KMS-11 (cell line): ENCODE results near the gene RTN3.
"Not testable (repeated sequence)": the region's sequence is repeated elsewhere in the genome, so short reads cannot be mapped to it uniquely, and the experiment has no call there.

Experiments used
- H2AFZ ChIP-seq: fragments of 200-600 bp; sonication (generic); 2 replicates; pipeline ENCODE4 v1.6.1; 2016; ENCODE audit warnings: antibody characterized with exemption, mixed run types, low read depth
- H3K27ac ChIP-seq: fragments of 200-600 bp; sonication (generic); 2 replicates; pipeline ENCODE4 v1.6.1; 2016; ENCODE audit warnings: mild to moderate bottlenecking, mixed run types
- H3K27me3 ChIP-seq: fragments of 200-600 bp; sonication (generic); 2 replicates; pipeline ENCODE4 v1.6.1; 2017; ENCODE audit warnings: mild to moderate bottlenecking, low read depth, mixed run types, moderate library complexity; ENCODE audit not compliant: insufficient read depth
- H3K36me3 ChIP-seq: fragments of 200-600 bp; sonication (generic); 2 replicates; pipeline ENCODE4 v1.6.1; 2017; ENCODE audit warnings: mild to moderate bottlenecking, mixed run types; ENCODE audit not compliant: insufficient read depth
- H3K4me1 ChIP-seq: fragments of 200-600 bp; sonication (generic); 2 replicates; pipeline ENCODE4 v1.6.1; 2016; ENCODE audit warnings: mild to moderate bottlenecking, low read depth, mixed run types; ENCODE audit not compliant: poor library complexity, severe bottlenecking
- H3K4me2 ChIP-seq: fragments of 200-600 bp; sonication (generic); 2 replicates; pipeline ENCODE4 v1.7.0; 2016; ENCODE audit warnings: mild to moderate bottlenecking, mixed run types
- H3K4me3 ChIP-seq: fragments of 200-600 bp; sonication (generic); IDR thresholded peaks from 2 replicates; pipeline ENCODE4 v1.6.1; 2017; ENCODE audit warnings: low read depth, low read length, mixed read lengths; ENCODE audit not compliant: insufficient read depth
- H3K79me2 ChIP-seq: fragments of 200-600 bp; sonication (generic); 2 replicates; pipeline ENCODE4 v1.6.1; 2016; ENCODE audit warnings: low read depth, mixed run types; ENCODE audit not compliant: insufficient read depth
- H3K9ac ChIP-seq: fragments of 200-600 bp; sonication (generic); 2 replicates; pipeline ENCODE4 v1.6.1; 2016; ENCODE audit warnings: mild to moderate bottlenecking, mixed run types
- H4K20me1 ChIP-seq: fragments of 200-600 bp; sonication (generic); 2 replicates; pipeline ENCODE4 v1.6.1; 2016; ENCODE audit warnings: mild to moderate bottlenecking, mixed run types; ENCODE audit not compliant: insufficient read depth
- TF ChIP-seq, protein P1 (sequence below): fragments of 200-600 bp; sonication (generic); conservative IDR thresholded peaks from 2 replicates; pipeline ENCODE4 v1.6.1; 2017; ENCODE audit warnings: low read depth, mild to moderate bottlenecking, antibody characterized with exemption, low read length, moderate library complexity, mixed read lengths

RTN3 gene

GRCh38 chr11:63673579-63673978 lies 7.7 kb upstream of the RTN3 start:
- no peaks in the 10 kb centered on the region for H4K20me1 ChIP-seq

GRCh38 chr11:63680834-63681320 lies 423 bp upstream of the RTN3 start:
- Histone ChIP-seq H2AFZ (peak overlapping the region; percentile 94), H3K4me3 (no peak overlapping the region), H3K4me1 (peaks cover 29% of the 10 kb centered on the region), H4K20me1 (peaks cover 6% of the 10 kb centered on the region; the same call in 1 of the 2 replicates), H3K9ac (no peak overlapping the region; the same call in 1 of the 2 replicates), H3K79me2 (peaks cover 39% of the 10 kb centered on the region), H3K27ac (no peak overlapping the region), H3K36me3 (no peaks in the 10 kb centered on the region), H3K27me3 (no peaks in the 10 kb centered on the region), H3K4me2 (peak overlapping the region; percentile 98)
- TF ChIP-seq, protein P1, sequence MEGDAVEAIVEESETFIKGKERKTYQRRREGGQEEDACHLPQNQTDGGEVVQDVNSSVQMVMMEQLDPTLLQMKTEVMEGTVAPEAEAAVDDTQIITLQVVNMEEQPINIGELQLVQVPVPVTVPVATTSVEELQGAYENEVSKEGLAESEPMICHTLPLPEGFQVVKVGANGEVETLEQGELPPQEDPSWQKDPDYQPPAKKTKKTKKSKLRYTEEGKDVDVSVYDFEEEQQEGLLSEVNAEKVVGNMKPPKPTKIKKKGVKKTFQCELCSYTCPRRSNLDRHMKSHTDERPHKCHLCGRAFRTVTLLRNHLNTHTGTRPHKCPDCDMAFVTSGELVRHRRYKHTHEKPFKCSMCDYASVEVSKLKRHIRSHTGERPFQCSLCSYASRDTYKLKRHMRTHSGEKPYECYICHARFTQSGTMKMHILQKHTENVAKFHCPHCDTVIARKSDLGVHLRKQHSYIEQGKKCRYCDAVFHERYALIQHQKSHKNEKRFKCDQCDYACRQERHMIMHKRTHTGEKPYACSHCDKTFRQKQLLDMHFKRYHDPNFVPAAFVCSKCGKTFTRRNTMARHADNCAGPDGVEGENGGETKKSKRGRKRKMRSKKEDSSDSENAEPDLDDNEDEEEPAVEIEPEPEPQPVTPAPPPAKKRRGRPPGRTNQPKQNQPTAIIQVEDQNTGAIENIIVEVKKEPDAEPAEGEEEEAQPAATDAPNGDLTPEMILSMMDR, result no peak

More at GRCh38 chr11:63673579-63673978, 7.7 kb upstream of the RTN3 start:
- Histone ChIP-seq H3K27me3 (no peaks in the 10 kb centered on the region), H3K4me3 (no peak overlapping the region), H3K9ac (no peak overlapping the region), H3K4me1 (peaks cover 12% of the 10 kb centered on the region), H3K4me2 (no peak overlapping the region), H3K79me2 (peaks cover 20% of the 10 kb centered on the region), H3K36me3 (no peaks in the 10 kb centered on the region), H3K27ac (no peak overlapping the region), H2AFZ (no peak overlapping the region)
- TF ChIP-seq, protein P1, result no peak

- no peak overlapping the region for H3K4me3 ChIP-seq
- peak overlapping the region; percentile 77 for H3K4me2 ChIP-seq
- H3K27ac ChIP-seq, result peak overlapping the region; percentile 73; the same call in 1 of the 2 replicates
- peak overlapping the region; percentile 53; the same call in 1 of the 2 replicates for H3K9ac ChIP-seq
- TF ChIP-seq, protein P1, result peak; percentile 47
- H4K20me1 ChIP-seq, result peaks cover 6% of the 10 kb centered on the region; the same call in 1 of the 2 replicates
- H2AFZ ChIP-seq, result peak overlapping the region; percentile 94
- no peaks in the 10 kb centered on the region for H3K36me3 ChIP-seq
- peaks cover 34% of the 10 kb centered on the region for H3K4me1 ChIP-seq
- H3K27me3 ChIP-seq, result no peaks in the 10 kb centered on the region
- peaks cover 53% of the 10 kb centered on the region for H3K79me2 ChIP-seq
These were observed 1.0 kb downstream of the RTN3 start for GRCh38 chr11:63682066-63683021.

- peak overlapping the region; percentile 53; the same call in 1 of the 2 replicates for H3K9ac ChIP-seq
- no peak overlapping the region for H2AFZ ChIP-seq
- H3K27ac ChIP-seq, result peak overlapping the region; percentile 26; the same call in 1 of the 2 replicates
- H3K4me1 ChIP-seq, result peaks cover 44% of the 10 kb centered on the region
- no peaks in the 10 kb centered on the region for H3K36me3 ChIP-seq
- no peaks in the 10 kb centered on the region for H3K27me3 ChIP-seq
- peaks cover 61% of the 10 kb centered on the region for H3K79me2 ChIP-seq
- H3K4me3 ChIP-seq, result no peak overlapping the region
- H3K4me2 ChIP-seq, result peak overlapping the region; percentile 77
- peaks cover 6% of the 10 kb centered on the region; the same call in 1 of the 2 replicates for H4K20me1 ChIP-seq
- TF ChIP-seq, protein P1, result no peak
These were observed 2.1 kb downstream of the RTN3 start for GRCh38 chr11:63683133-63683991.

DNA sequence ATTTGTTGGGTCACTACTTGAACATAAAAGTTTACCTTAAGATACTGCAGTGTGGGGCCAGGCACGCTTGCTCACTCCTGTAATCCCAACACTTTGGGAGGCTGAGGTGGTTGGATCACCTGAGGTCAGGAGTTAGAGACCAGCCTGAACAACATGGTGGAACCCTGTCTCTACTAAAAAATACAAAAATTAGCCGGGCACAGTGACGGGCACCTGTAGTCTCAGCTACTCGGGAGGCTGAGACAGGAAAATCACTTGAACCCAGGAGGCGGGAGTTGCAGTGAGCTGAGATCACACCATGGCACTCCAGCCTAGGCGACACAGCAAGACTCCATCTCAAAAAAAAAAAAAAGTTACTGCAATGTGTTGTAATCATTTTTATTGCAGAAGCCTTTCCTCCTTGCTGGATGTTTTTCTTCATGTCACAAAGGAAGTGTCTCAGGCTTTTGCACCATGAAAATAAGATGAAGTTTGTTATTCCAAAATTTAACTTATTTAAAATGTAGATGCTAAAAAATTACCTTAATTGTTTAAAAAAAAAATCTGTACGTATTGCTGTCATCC lies 3.9 kb downstream of the RTN3 start:
- H3K27ac ChIP-seq, H4K20me1 ChIP-seq, H3K4me2 ChIP-seq, H3K36me3 ChIP-seq, H3K27me3 ChIP-seq, H3K4me3 ChIP-seq, H3K9ac ChIP-seq, H2AFZ ChIP-seq: not testable (repeated sequence)
- Histone ChIP-seq H3K4me1 (peaks cover 61% of the 10 kb centered on the region), H3K79me2 (peaks cover 80% of the 10 kb centered on the region)
